Glutamatergic neuron (in vitro differentiated cells): ENCODE measurements around the gene CCDC8. TPM values are rescaled to one million over a fixed set of nuclear protein-coding genes. Genes with fewer than 3 reads are reported as not detected.

Experiments used
- DNase-seq: peaks from one replicate; pipeline ENCODE4 v3.0.0; 2022
- H3K27ac Mint-ChIP-seq: one replicate; pipeline ENCODE4 v1.8.0; 2020; ENCODE audit warnings: mild to moderate bottlenecking, mixed read lengths, inconsistent platforms; ENCODE audit not compliant: unreplicated experiment
- H3K27me3 Mint-ChIP-seq: one replicate; pipeline ENCODE4 v1.8.0; 2020; ENCODE audit warnings: mild to moderate bottlenecking, moderate library complexity, mixed read lengths, inconsistent platforms; ENCODE audit not compliant: unreplicated experiment
- H3K36me3 Mint-ChIP-seq: one replicate; pipeline ENCODE4 v1.8.0; 2020; ENCODE audit warnings: mild to moderate bottlenecking, mixed read lengths, inconsistent platforms; ENCODE audit not compliant: unreplicated experiment
- H3K4me1 Mint-ChIP-seq: one replicate; pipeline ENCODE4 v1.8.0; 2020; ENCODE audit warnings: mild to moderate bottlenecking, low read depth, mixed read lengths, inconsistent platforms; ENCODE audit not compliant: unreplicated experiment
- H3K4me3 Mint-ChIP-seq: one replicate; pipeline ENCODE4 v1.8.0; 2020; ENCODE audit warnings: mild to moderate bottlenecking, mixed read lengths, inconsistent platforms; ENCODE audit not compliant: unreplicated experiment
- H3K9me3 Mint-ChIP-seq: one replicate; pipeline ENCODE4 v1.8.0; 2020; ENCODE audit warnings: mild to moderate bottlenecking, moderate library complexity, mixed read lengths, inconsistent platforms; ENCODE audit not compliant: unreplicated experiment
- total RNA-seq: library from RNA; stranded (reverse); fragmentation: NEBNext Ultra II Directional; extraction: Animal tissue kit (Norgen Biotek cat#: 25700); gene quantifications from one replicate; pipeline ENCODE4 v1.2.1, GENCODE V29; 2021; ENCODE audit not compliant: unreplicated experiment
- TF ChIP-seq, protein P1 (sequence below): fragments of 200-600 bp; sonication (generic); IDR thresholded peaks from one replicate; pipeline ENCODE4 v1.5.0; 2021; ENCODE audit not compliant: partially characterized antibody, unreplicated experiment

Gene CCDC8
- total RNA-seq, 1 donor from 2014 or later: 6.3 TPM

DNA sequence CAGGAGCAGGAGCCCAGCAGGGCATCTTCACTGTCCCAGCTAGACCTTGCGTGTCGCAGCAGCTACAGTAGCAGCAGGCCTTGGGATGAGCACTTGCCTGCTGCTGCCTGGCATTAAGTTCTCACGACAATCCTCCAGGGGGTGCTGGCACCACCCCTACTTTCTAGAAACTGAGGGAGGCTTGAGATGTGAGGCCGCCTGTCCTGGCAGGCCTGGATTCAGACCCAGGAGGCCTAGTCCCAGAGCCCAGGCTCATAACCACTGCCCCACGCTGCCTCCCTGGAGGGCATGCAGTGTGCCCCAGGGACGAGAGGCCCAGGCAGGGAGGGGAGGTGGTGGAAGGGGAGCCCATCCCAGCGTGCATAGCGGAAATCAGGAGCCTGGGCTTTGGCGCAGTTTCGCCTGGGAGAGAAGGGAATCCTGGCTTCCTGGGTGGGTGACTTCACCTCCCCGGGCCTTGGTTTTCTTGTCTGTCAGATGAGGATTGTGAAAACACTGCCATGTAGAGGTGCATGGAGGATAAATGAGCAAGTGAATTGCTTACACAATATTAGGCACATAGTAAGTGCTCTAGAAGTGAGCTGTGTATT lies 40.4 kb downstream of the CCDC8 start:
- H3K27ac Mint-ChIP-seq: no peak overlapping the region
- TF ChIP-seq, protein P1, sequence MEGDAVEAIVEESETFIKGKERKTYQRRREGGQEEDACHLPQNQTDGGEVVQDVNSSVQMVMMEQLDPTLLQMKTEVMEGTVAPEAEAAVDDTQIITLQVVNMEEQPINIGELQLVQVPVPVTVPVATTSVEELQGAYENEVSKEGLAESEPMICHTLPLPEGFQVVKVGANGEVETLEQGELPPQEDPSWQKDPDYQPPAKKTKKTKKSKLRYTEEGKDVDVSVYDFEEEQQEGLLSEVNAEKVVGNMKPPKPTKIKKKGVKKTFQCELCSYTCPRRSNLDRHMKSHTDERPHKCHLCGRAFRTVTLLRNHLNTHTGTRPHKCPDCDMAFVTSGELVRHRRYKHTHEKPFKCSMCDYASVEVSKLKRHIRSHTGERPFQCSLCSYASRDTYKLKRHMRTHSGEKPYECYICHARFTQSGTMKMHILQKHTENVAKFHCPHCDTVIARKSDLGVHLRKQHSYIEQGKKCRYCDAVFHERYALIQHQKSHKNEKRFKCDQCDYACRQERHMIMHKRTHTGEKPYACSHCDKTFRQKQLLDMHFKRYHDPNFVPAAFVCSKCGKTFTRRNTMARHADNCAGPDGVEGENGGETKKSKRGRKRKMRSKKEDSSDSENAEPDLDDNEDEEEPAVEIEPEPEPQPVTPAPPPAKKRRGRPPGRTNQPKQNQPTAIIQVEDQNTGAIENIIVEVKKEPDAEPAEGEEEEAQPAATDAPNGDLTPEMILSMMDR: peak; percentile 34
- peaks cover 14% of the 10 kb centered on the region for H3K4me1 Mint-ChIP-seq
- H3K27me3 Mint-ChIP-seq: peaks cover 2% of the 10 kb centered on the region
- H3K9me3 Mint-ChIP-seq: peaks cover 6% of the 10 kb centered on the region
- no peaks in the 10 kb centered on the region for H3K36me3 Mint-ChIP-seq
- no peak for DNase-seq
- H3K4me3 Mint-ChIP-seq: no peak overlapping the region

DNA sequence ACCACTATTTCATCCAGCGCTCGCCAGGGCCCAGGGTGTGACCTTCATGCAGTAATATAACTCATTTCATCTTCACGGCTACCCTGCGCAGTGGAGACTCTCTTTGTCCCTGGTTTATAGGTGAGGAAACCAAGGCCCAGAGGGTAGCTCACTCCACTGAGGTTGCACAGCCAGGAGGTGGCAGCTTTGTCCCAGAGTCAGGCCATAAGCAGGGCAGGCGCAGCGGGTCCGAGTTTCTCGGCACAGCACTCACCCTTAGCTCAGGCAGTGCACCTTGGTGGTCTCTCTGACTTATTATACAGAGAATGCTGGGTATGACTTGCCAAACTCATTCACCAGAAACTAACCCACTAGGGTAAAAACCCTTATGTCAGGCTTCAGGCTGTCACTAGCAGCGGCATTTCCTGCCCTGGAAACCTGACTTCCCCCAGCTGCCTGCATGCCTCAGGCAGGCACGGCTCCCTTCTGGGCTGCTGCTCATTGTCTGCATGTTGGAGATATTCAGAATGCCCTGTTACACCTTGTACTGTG lies 41.9 kb downstream of the CCDC8 start:
- Mint-ChIP-seq H3K4me1 (peaks cover 24% of the 10 kb centered on the region), H3K36me3 (no peaks in the 10 kb centered on the region), H3K27ac (peak overlapping the region; percentile 20), H3K9me3 (peaks cover 6% of the 10 kb centered on the region), H3K4me3 (no peak overlapping the region), H3K27me3 (peaks cover 2% of the 10 kb centered on the region)
- TF ChIP-seq, protein P1: no peak
- DNase-seq: no peak

DNA sequence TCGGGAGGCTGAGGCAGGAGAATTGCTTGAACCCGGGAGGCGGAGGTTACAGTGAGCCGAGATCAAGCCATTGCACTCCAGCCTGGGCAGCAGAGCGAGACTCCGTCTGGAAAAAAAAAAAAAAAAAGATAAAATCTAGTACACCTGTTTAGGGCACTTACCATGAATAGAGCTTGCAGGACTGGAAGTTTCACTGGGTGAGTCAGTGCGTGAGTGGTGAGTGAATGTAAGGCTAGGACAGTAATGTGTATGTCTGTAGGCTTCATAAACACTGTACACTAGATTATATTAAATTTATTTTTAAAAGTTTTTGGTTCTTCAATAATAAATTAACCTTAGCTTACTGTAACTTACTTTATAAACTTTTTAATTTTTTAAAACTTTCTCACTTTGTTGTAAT lies 43.5 kb downstream of the CCDC8 start:
- Mint-ChIP-seq H3K9me3 (peaks cover 4% of the 10 kb centered on the region), H3K4me3 (no peak overlapping the region), H3K27me3 (peaks cover 2% of the 10 kb centered on the region), H3K36me3 (no peaks in the 10 kb centered on the region), H3K4me1 (peaks cover 34% of the 10 kb centered on the region), H3K27ac (no peak overlapping the region)
- no peak for DNase-seq
- TF ChIP-seq, protein P1: no peak

DNA sequence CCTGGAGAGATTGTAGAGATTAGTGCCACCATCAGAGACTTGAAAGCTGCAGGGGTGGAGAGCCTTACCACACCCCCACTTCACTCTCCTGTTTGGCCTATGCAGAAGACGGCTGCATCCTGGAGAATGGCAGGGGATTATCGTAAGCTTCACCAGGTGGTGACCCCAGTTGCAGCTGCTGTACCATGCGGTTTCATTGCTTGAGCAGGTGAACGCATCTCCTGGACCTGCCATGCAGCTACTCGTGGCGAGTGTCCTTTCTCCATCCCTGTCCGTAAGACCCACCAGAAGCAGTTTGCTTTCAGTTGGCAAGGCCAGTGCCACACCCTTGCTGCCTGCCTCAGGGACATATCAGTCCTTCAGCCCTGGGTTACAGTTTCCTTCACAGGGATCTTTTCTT lies 45.2 kb downstream of the CCDC8 start:
- TF ChIP-seq, protein P1: no peak
- no peak for DNase-seq
- H3K9me3 Mint-ChIP-seq: peaks cover 7% of the 10 kb centered on the region
- peaks cover 34% of the 10 kb centered on the region for H3K4me1 Mint-ChIP-seq
- no peaks in the 10 kb centered on the region for H3K36me3 Mint-ChIP-seq
- peak overlapping the region; percentile 84 for H3K27ac Mint-ChIP-seq
- peak overlapping the region; percentile 79 for H3K4me3 Mint-ChIP-seq
- peaks cover 2% of the 10 kb centered on the region for H3K27me3 Mint-ChIP-seq

DNA sequence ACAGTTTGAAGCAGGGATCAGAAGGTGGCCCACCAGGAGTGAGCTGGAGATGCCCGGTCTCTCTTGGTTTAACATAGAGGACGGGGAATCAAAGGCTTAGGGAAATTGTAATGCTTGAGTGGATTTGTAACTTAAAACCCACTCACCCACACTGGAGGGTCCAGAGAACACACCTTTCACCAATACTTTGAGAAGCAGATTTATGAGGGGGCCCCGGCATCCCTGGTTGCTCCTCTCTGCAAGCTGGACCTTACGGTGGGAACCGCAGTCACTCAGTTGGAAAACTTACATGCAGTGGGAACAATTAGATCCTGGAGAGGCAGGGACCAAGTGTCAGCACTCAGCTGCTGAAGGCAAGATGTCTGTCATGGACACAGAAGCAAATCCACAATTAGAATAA lies 45.9 kb downstream of the CCDC8 start:
- TF ChIP-seq, protein P1: no peak
- H3K27me3 Mint-ChIP-seq: peaks cover 2% of the 10 kb centered on the region
- H3K27ac Mint-ChIP-seq: peak overlapping the region; percentile 84
- peaks cover 34% of the 10 kb centered on the region for H3K4me1 Mint-ChIP-seq
- DNase-seq: no peak
- H3K9me3 Mint-ChIP-seq: peaks cover 7% of the 10 kb centered on the region
- peak overlapping the region; percentile 79 for H3K4me3 Mint-ChIP-seq
- H3K36me3 Mint-ChIP-seq: no peaks in the 10 kb centered on the region
